Measurements from ENCODE around the gene FXYD6. TPM values are rescaled to one million over a fixed set of nuclear protein-coding genes. Genes with fewer than 3 reads are reported as not detected.

FXYD6 gene
- total RNA-seq, 4 donors from 2014 or later: 7.0 to 27.0 (median 20.1) TPM

- DNase-seq (ENCODE audit: low spot score in 2 of 2): peak in 1 of 2 donors; percentile 12
- WGBS, 2 donors: 66 to 91% methylated on average over 2 of the region's 2 CpGs
- TF ChIP-seq, protein P1, sequence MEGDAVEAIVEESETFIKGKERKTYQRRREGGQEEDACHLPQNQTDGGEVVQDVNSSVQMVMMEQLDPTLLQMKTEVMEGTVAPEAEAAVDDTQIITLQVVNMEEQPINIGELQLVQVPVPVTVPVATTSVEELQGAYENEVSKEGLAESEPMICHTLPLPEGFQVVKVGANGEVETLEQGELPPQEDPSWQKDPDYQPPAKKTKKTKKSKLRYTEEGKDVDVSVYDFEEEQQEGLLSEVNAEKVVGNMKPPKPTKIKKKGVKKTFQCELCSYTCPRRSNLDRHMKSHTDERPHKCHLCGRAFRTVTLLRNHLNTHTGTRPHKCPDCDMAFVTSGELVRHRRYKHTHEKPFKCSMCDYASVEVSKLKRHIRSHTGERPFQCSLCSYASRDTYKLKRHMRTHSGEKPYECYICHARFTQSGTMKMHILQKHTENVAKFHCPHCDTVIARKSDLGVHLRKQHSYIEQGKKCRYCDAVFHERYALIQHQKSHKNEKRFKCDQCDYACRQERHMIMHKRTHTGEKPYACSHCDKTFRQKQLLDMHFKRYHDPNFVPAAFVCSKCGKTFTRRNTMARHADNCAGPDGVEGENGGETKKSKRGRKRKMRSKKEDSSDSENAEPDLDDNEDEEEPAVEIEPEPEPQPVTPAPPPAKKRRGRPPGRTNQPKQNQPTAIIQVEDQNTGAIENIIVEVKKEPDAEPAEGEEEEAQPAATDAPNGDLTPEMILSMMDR (IDR thresholded peaks at IDR 0.05): no peak
- TF ChIP-seq POLR2A (IDR thresholded peaks at IDR 0.05): no peak
- intact Hi-C loops (cut with DNase I; ENCODE audit: low total_unique reads): no loop called here
- H3K4me3 ChIP-seq (ENCODE audit: low read depth, poor library complexity, severe bottlenecking): no peak overlapping the region
Measured at GRCh38 chr11:117891362-117891761, 14.9 kb upstream of the FXYD6 start.

DNA sequence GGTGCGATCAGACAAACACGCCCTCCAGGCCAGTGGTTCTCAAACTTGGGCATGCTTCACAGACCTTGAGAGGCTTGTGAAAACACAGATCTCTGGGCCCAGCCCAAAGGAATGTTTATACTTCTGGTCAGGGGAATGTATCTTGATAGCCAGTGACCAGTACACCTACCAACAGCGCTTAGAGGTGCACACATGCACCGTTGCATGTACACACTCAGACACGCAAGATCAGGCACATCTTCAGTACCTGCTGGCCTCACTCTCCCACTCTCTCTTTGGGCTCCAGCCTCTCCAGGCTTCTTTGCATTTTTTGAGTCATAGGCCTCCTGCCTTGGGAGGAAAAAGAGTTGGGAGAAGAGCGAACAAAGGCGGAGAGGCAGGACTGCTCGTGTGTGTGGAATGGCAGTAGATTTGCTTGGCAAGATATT lies 11.7 kb upstream of the FXYD6 start:
- WGBS, 2 donors: 56 to 62% methylated on average over 8 of the region's 8 CpGs
- TF ChIP-seq, protein P1 (IDR thresholded peaks at IDR 0.05): no peak
- TF ChIP-seq POLR2A (IDR thresholded peaks at IDR 0.05): no peak
- no peak overlapping the region for H3K4me3 ChIP-seq (ENCODE audit: low read depth, poor library complexity, severe bottlenecking)
- intact Hi-C loops (cut with DNase I; ENCODE audit: low total_unique reads): no loop called here
- DNase-seq (ENCODE audit: low spot score in 2 of 2): peak in 1 of 2 donors; percentile 65

DNA sequence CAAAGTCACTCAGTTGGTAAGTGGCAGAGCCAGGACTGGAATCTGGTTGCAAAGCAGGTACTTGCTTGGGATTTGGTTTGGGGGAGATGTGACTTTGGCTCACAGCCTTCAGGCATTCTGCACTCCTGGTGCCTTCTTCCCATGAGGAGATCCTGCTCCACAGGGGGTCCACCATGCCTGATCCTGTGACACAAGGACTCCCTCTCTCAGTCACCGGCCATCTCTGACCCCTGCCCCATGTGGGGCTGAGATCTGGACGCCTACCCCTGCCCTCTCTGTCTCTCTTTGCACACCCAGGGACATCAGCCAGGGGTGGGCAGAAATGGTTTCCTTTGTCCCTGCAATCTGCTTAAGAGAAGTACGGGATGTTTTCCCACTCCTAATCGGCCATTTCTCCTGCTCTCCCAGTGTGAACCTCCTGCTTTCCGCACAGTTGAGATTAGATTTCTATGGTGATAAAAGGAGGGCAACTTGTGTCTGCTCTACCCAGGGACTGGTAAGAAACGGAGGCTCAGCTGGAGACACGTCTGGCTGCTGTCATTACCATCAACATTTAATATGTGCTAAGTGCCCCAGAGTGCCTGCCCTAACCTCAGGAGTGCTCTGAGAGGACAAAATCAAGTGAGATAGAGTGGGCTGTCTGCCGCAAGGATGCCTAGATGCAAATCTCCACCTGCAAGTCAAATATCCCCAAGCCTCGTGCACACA lies 11.1 kb upstream of the FXYD6 start:
- intact Hi-C loops (cut with DNase I; ENCODE audit: low total_unique reads): no loop called here
- peak in 1 of 2 donors; percentile 66 for DNase-seq (ENCODE audit: low spot score in 2 of 2)
- TF ChIP-seq, protein P1 (IDR thresholded peaks at IDR 0.05): no peak
- no peak for TF ChIP-seq POLR2A (IDR thresholded peaks at IDR 0.05)
- no peak overlapping the region for H3K4me3 ChIP-seq (ENCODE audit: low read depth, poor library complexity, severe bottlenecking)
- WGBS, 2 donors: 62 to 68% methylated on average over 9 of the region's 9 CpGs

GRCh38 chr11:117885777-117886176 lies 9.3 kb upstream of the FXYD6 start:
- TF ChIP-seq, protein P1 (IDR thresholded peaks at IDR 0.05): no peak
- no peak for TF ChIP-seq POLR2A (IDR thresholded peaks at IDR 0.05)
- no peak overlapping the region for H3K4me3 ChIP-seq (ENCODE audit: low read depth, poor library complexity, severe bottlenecking)
- WGBS, 2 donors: 49 to 65% methylated on average over 11 of the region's 11 CpGs
- DNase-seq (ENCODE audit: low spot score in 2 of 2): peak in 1 of 2 donors; percentile 80
- intact Hi-C loops (cut with DNase I; ENCODE audit: low total_unique reads): no loop called here

- no peak overlapping the region for H3K4me3 ChIP-seq (ENCODE audit: low read depth, poor library complexity, severe bottlenecking)
- TF ChIP-seq, protein P1 (IDR thresholded peaks at IDR 0.05): no peak
- no peak for TF ChIP-seq POLR2A (IDR thresholded peaks at IDR 0.05)
- 85% methylated on average over 7 of the region's 7 CpGs for WGBS, 2 donors
- intact Hi-C loops (cut with DNase I; ENCODE audit: low total_unique reads): no loop called here
- no peak for DNase-seq (ENCODE audit: low spot score in 2 of 2)
Measured at GRCh38 chr11:117884994-117885393, 8.5 kb upstream of the FXYD6 start.

DNA sequence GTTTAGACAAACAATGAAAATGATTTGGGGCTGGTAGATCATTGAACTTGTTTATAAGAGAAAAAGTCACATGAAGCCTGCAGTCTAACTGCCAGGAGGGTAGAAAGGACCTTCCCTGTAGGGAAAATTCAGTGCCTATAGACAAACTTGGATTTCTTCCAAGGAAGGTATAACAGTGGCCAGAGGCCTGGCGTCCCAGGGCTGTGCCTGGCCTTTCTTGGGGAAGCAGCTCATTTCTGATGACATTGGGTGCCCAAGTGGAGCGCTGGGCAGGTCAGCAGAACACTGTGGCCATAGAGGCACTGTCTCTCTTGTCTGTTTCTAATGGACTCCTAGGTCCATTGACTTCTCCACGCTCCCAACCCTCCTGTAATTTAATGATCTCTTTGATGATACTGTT lies 6.6 kb upstream of the FXYD6 start:
- WGBS, 2 donors: 73 to 78% methylated on average over 3 of the region's 3 CpGs
- H3K4me3 ChIP-seq (ENCODE audit: low read depth, poor library complexity, severe bottlenecking): no peak overlapping the region
- intact Hi-C loops (cut with DNase I; ENCODE audit: low total_unique reads): no loop called here
- peak in 1 of 2 donors; percentile 20 for DNase-seq (ENCODE audit: low spot score in 2 of 2)
- TF ChIP-seq, protein P1 (IDR thresholded peaks at IDR 0.05): no peak
- no peak for TF ChIP-seq POLR2A (IDR thresholded peaks at IDR 0.05)
